GM12872 (cell line): ENCODE data around the gene DISP2.

Experiments used
- CTCF ChIP-seq: IDR thresholded peaks from 3 replicates; pipeline ENCODE4 v1.5.1; 2011; ENCODE audit warnings: low read depth, mild to moderate bottlenecking, low read length, moderate library complexity; ENCODE audit not compliant: insufficient read depth

DISP2 gene

GRCh38 chr15:40323239-40323952 is 34.6 kb upstream of the DISP2 start, which contains the start of gene INAFM2:
INAFM2 (plus strand) TSS chr15:40323692; CDS start chr15:40324056, 364 bp downstream.
- TF ChIP-seq CTCF: peak; percentile 52

GRCh38 chr15:40323953-40324937 is 33.8 kb upstream of the DISP2 start:
- TF ChIP-seq CTCF: no peak

- TF ChIP-seq CTCF: no peak
Observed at GRCh38 chr15:40325188-40325587, 32.8 kb upstream of the DISP2 start.

- no peak for TF ChIP-seq CTCF
Observed at GRCh38 chr15:40325700-40326099, 32.3 kb upstream of the DISP2 start.

- no peak for TF ChIP-seq CTCF
Observed at GRCh38 chr15:40327457-40327856, 30.6 kb upstream of the DISP2 start.

- TF ChIP-seq CTCF: no peak
Observed at GRCh38 chr15:40328176-40328575, 29.8 kb upstream of the DISP2 start.

GRCh38 chr15:40328751-40329150 is 29.3 kb upstream of the DISP2 start:
- no peak for TF ChIP-seq CTCF
